Activated gamma-delta T cell treated with anti-CD3 and anti-CD28 coated beads, Interleukin-2, amount 50 U/mL, for 16 hours (primary cell): ENCODE results near the gene UBTD2.

ENCODE experiments used
- DNase-seq: peaks from one replicate; pipeline ENCODE4 v3.0.0-alpha.2; 2020; ENCODE audit warnings: low read depth

The UBTD2 gene

GRCh38 chr5:172169216-172169615 lies 114.3 kb downstream of the UBTD2 start:
- DNase-seq: no peak

GRCh38 chr5:172168311-172168710 lies 115.3 kb downstream of the UBTD2 start:
- DNase-seq: no peak

DNA sequence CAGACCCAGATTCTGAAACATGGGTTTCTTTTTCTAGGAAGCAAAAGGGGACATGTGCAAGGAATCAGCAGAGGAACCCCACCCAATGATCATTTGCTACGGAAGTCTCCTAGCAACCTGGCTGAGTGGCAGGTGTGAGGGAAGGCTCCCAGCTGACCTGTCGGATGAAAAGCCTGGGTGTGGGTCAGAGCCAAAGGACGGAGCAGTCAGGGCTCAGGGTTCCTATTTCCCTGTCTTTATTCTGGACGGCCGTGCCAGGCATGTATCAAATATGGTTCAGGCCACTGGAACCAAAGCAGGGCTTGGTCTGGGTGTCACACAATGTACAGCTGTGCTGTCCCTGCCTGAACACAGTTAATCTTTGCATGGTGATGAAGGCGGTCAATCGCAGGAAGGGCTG lies 115.7 kb downstream of the UBTD2 start:
- no peak for DNase-seq

GRCh38 chr5:172166030-172166826 lies 117.3 kb downstream of the UBTD2 start:
- DNase-seq: no peak

GRCh38 chr5:172165465-172165864 lies 118.1 kb downstream of the UBTD2 start:
- DNase-seq: no peak

DNA sequence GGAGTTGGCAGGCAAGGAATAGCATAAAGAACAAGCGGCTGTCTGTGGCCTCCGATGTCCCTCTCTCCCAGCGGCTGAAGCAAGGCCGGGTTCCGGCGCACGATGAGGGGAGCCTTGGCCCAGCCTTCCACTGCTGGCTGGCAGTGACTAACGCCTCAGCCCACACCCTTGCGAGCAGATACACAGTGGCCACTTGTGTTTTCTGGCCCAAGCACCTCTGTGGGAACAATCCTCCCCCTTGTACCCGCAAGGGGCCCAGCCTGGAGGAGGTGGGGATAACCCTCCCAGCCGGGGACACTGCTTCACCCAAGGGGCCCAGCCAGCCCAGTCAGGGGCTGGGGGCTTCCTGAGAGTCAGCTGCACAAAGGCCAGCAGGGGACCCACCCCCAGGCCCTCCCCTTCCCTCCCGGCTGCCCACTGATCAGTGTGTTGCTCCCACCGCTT lies 118.8 kb downstream of the UBTD2 start:
- DNase-seq: no peak

- DNase-seq: no peak
These were observed 120.2 kb downstream of the UBTD2 start for GRCh38 chr5:172163346-172163745.

DNA sequence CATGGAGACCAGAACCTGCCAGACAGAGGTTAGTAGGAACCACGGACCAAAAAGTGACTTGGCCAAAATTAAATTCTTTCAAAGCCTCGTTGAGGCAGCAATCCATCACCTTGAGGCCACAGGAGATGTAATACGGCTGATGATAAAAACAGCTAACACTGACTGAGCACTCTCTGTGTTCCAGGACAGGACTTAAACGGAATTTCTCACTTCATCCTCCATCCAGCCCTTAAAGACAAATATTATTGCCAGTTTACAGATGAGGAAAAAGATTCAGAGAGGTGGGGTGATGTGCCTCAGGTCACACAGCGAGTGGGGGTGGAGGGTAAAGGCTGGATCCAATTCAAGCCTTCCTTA lies 120.6 kb downstream of the UBTD2 start:
- no peak for DNase-seq

DNA sequence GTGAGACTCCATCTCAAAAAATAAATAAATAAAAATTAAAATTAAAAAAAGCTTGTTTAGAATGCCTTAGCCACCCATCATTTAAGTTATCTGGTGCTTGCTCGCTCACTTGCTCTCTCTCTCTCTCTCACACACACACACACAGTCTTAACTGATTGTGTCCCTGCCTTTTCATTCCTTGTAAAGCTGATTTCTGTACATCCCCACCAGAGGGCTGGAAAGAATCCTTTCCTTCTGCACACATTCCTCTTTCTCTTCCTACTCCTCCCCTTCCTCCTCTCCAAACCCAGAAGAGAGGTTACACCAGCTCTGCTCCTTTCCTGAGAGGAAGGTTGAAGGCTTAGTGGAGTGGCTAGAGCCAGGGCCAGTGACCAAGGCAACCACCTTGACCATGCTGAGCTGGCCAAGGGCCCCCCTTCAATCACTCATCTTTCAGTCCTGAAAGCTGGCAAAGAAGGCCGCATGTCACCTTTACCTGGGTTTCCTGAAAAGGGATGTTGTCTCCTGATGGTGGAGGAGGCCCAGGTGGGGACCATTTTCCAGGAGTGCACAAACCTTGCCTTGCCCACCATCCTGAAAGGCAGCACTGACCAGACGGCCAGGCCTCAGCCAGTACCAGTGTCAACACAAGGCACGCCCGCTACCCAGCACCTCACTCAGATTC lies 121.1 kb downstream of the UBTD2 start:
- DNase-seq: no peak

DNA sequence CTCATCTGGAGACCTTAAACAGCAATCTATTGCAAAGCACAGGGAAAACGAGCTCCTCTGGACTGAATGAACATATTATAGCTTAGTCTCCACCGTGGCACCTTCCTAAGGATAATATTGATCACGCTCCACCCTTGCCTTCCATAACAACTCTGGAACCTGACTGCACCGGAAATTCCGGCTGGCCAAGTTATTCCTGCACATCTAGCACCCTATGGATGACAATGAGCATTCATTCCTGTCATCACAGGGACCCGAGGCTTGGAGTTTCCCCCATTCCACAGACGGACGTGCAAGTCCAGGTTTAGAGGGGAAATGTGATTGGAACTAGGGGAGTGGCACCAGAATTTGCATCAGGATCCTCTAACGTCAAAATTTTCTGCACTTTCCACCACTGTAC lies 123.1 kb downstream of the UBTD2 start:
- DNase-seq: no peak
